LNCAP (cell line): ENCODE data around the gene ZZZ3.

Experiments used
- CTCF ChIP-seq: fragments of 450-650 bp; IDR thresholded peaks from 2 replicates; pipeline ENCODE4 v1.5.1; 2017; ENCODE audit warnings: mild to moderate bottlenecking

ZZZ3 gene

GRCh38 chr1:77643456-77643855 lies 39.0 kb downstream of the ZZZ3 start:
- TF ChIP-seq CTCF = no peak

DNA sequence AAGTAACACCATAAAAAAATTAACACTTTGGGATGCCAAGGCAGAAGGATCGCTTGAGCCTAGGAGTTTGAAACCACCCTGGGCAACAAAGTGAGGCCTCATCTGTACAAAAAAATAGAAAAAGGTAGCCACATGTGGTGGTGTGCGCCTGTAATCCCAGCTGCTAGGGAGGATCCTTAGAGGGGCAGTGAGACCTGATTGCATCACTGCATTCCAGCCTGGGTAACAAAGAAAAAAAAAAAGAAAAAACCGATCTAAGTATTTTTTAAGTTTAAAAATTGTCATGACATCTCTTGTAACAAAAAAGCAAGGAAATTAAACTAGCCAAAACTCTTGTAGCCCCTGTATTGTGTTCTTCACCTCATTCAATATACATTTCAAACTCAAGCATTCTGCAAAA lies 39.5 kb downstream of the ZZZ3 start:
- no peak for TF ChIP-seq CTCF

DNA sequence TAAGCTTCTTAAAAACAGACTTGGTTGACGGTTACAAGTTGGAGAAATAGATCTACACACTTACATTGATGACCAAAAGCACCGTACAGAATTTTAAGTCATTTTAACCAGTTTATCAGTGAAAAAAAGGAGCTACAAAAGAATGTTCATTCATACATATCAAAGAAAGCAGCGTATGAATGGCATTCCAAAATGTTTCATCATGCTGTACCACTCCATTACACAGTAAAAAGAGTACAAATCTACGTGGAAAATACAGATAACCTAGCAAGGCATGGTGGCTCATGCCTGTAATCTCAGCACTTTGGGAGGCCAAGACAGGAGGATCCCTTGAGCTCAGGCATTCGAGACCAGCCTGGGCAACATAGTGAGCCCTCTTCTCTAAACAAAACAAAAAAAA lies 40.3 kb downstream of the ZZZ3 start:
- TF ChIP-seq CTCF = no peak

DNA sequence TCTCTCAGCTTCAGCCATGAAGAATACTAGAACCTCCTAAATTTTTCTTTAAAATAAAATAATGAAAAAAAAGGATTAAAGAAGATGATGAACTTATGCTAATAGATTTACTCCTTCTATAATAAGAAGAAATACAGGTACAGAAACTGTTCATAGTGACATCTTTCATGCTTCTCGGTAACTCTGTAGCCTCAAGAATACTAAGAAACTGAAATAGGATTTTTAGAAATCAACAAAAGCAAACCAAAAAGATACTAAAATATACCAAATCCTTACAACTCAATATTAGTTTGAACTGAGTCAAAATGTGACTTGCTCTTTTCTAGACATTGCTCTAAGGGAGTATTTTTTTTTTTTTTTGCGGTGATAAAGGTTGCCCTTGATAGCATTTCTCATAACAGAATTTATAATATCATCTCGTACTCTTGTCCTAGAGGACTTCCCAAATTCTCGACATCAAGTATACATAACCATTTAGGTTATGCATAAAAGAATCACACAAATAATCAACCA lies 42.8 kb downstream of the ZZZ3 start:
- TF ChIP-seq CTCF = no peak

GRCh38 chr1:77639056-77639455 lies 43.4 kb downstream of the ZZZ3 start:
- TF ChIP-seq CTCF = no peak

- TF ChIP-seq CTCF = no peak
These were observed 45.6 kb downstream of the ZZZ3 start for GRCh38 chr1:77636864-77637263.
